AG04449 (cell line): ENCODE results near the gene ARMC10.

Experiments used
- CTCF ChIA-PET: fragments of 350-600 bp; formaldehyde crosslinking; extraction: SDS; loops from one replicate; lab custom pipeline; 2021; ENCODE audit warnings: antibody characterized with exemption; lab: Yijun Ruan, JAX
- POLR2A ChIA-PET: fragments of 400-600, 350-600 bp; formaldehyde crosslinking; extraction: SDS; loops from one replicate; lab custom pipeline; 2020; ENCODE audit warnings: antibody characterized with exemption, inconsistent platforms; lab: Yijun Ruan, JAX
- DNase-seq: peaks from one replicate; pipeline ENCODE4 v3.0.0-alpha.2; 2010; ENCODE audit warnings: low read depth, low spot score
- H3K4me3 ChIP-seq: 2 replicates; pipeline ENCODE4 v1.5.1; 2011; ENCODE audit warnings: low read depth, mild to moderate bottlenecking, control low read depth, low read length
- TF ChIP-seq, protein P1 (sequence below): IDR thresholded peaks from one replicate; pipeline ENCODE4 v1.5.1; 2011; ENCODE audit warnings: mild to moderate bottlenecking, moderate library complexity, low read length, control low read depth, inconsistent platforms; ENCODE audit not compliant: insufficient read depth; ENCODE audit errors: missing control alignments

The ARMC10 gene

GRCh38 chr7:103114576-103115008 is 39.7 kb downstream of the ARMC10 start:
- TF ChIP-seq, protein P1, sequence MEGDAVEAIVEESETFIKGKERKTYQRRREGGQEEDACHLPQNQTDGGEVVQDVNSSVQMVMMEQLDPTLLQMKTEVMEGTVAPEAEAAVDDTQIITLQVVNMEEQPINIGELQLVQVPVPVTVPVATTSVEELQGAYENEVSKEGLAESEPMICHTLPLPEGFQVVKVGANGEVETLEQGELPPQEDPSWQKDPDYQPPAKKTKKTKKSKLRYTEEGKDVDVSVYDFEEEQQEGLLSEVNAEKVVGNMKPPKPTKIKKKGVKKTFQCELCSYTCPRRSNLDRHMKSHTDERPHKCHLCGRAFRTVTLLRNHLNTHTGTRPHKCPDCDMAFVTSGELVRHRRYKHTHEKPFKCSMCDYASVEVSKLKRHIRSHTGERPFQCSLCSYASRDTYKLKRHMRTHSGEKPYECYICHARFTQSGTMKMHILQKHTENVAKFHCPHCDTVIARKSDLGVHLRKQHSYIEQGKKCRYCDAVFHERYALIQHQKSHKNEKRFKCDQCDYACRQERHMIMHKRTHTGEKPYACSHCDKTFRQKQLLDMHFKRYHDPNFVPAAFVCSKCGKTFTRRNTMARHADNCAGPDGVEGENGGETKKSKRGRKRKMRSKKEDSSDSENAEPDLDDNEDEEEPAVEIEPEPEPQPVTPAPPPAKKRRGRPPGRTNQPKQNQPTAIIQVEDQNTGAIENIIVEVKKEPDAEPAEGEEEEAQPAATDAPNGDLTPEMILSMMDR, result no peak
- DNase-seq, result no peak
- POLR2A ChIA-PET, result no interaction called here
- no peak overlapping the region for H3K4me3 ChIP-seq
- CTCF ChIA-PET, result interaction anchor here (0.6 kb wide), 1 partner anchor 232 kb away, joined by 4 read pairs; no protein-coding TSS in a partner anchor

- POLR2A ChIA-PET, result no interaction called here
- CTCF ChIA-PET, result no interaction called here
- TF ChIP-seq, protein P1, result no peak
- no peak for DNase-seq
- H3K4me3 ChIP-seq, result no peak overlapping the region
These were observed 40.8 kb downstream of the ARMC10 start for GRCh38 chr7:103115771-103116170.

DNA sequence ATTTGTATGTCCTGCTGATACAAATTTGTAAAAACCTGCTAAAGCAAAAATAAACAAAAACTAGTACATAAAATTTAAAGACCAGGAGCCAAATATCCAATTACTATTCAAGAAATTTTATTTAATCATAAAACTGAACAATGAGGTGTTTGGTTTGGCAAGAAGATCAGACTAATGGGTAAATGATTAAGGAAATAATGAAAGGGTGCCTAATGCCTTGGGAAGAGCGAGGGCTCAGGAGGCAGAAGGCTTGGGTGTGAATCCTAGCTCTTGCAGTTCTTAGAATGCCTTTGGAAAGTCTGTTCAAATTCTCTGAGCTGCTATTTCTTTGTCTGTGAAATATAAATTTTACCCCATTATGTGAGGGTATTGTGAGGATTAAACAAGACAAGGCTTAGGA is 41.6 kb downstream of the ARMC10 start:
- DNase-seq, result no peak
- TF ChIP-seq, protein P1, result no peak
- H3K4me3 ChIP-seq, result no peak overlapping the region
- CTCF ChIA-PET, result no interaction called here
- POLR2A ChIA-PET, result no interaction called here

GRCh38 chr7:103116991-103117390 is 42.1 kb downstream of the ARMC10 start:
- DNase-seq, result no peak
- POLR2A ChIA-PET, result no interaction called here
- CTCF ChIA-PET, result no interaction called here

DNA sequence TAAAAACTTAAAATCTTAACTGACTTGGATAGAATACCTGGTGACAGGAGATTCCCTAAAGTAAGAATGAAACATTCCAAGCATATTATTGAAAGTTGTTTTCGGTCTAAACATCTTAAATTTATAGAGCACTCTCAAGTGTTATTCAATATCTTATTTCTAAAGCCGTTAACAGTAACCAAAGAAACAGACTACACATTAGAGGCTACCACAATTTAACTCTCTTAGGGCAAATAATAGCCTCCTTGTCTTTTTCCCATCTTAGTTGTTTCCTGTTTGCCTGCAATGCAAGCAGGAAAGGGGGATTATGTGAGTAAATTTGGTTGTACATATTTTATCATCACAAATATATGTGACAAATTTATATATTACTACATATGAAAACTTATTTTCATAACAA is 42.5 kb downstream of the ARMC10 start:
- ChIA-PET CTCF (no interaction called here), POLR2A (no interaction called here)
- TF ChIP-seq, protein P1, result no peak
- DNase-seq, result no peak
- no peak overlapping the region for H3K4me3 ChIP-seq

More at GRCh38 chr7:103116991-103117390, 42.1 kb downstream of the ARMC10 start:
- no peak overlapping the region for H3K4me3 ChIP-seq
- TF ChIP-seq, protein P1, result no peak

DNA sequence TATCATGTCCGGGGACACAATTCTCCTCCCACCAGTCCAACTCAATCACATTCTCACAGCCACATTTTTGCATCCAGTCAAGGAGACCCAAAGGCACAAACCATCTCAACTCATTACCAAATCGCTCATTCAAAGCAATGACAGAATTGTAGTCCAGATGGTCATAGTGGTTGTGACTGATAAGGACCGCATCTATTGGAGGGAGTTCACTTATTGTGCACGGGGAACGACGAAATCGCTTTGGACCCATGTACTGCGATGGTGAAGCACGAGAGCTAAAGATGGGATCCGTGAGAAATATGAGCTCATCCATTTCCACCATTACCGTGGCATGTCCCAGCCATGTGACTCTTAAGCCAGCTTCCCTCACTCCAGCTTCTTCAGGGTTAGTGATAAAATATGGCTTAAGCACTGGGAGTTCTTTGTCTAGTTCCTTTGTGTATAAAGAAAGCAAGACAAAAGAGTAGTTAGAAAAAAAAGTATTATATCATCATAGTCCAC is 44.9 kb downstream of the ARMC10 start:
- no peak for DNase-seq
- ChIA-PET POLR2A (interaction anchor here (1.2 kb wide), 1 partner anchor 29 kb away, joined by 3 read pairs; the partner anchor contains the start of gene NAPEPLD), CTCF (interaction anchor here (0.9 kb wide), 1 partner anchor 27 kb away, joined by 3 read pairs; no protein-coding TSS in a partner anchor)
- TF ChIP-seq, protein P1, result no peak
- no peak overlapping the region for H3K4me3 ChIP-seq
